ENCODE results near the gene TBL3.
"Not testable (repeated sequence)": the region's sequence is repeated elsewhere in the genome, so short reads cannot be mapped to it uniquely, and the experiment has no call there.

The TBL3 gene

GRCh38 chr16:1942810-1943726, 28.8 kb upstream of the TBL3 start, which contains the start of gene MSRB1:
TSS of gene MSRB1 (minus strand) at chr16:1943199. CDS start at chr16:1943156, 43 bp downstream.
- peak; percentile 98 for DNase-seq (ENCODE audit: low spot score)

- no peak for DNase-seq (ENCODE audit: low spot score)
These were observed 27.1 kb upstream of the TBL3 start for GRCh38 chr16:1944612-1945199.

GRCh38 chr16:1945559-1946391, 26.1 kb upstream of the TBL3 start:
- no peak for DNase-seq (ENCODE audit: low spot score)

- DNase-seq (ENCODE audit: low spot score), result no peak
These were observed 25.1 kb upstream of the TBL3 start for GRCh38 chr16:1946495-1947368.

- DNase-seq (ENCODE audit: low spot score), result no peak
These were observed 24.5 kb upstream of the TBL3 start for GRCh38 chr16:1947369-1947670.

GRCh38 chr16:1949507-1949906, 22.3 kb upstream of the TBL3 start:
- DNase-seq (ENCODE audit: low spot score), result no peak

GRCh38 chr16:1950047-1950446, 21.8 kb upstream of the TBL3 start:
- no peak for DNase-seq (ENCODE audit: low spot score)

GRCh38 chr16:1950559-1950958, 21.3 kb upstream of the TBL3 start:
- no peak for DNase-seq (ENCODE audit: low spot score)

- no peak for DNase-seq (ENCODE audit: low spot score)
These were observed 18.1 kb upstream of the TBL3 start for GRCh38 chr16:1953734-1954133.

GRCh38 chr16:1957434-1958142, 14.3 kb upstream of the TBL3 start:
- not testable (repeated sequence) for DNase-seq (ENCODE audit: low spot score)

- DNase-seq (ENCODE audit: low spot score), result not testable (repeated sequence)
These were observed 13.7 kb upstream of the TBL3 start for GRCh38 chr16:1958143-1958491.

- no peak for DNase-seq (ENCODE audit: low spot score)
These were observed 13.1 kb upstream of the TBL3 start for GRCh38 chr16:1958715-1959268.

- peak; percentile 86 for DNase-seq (ENCODE audit: low spot score)
These were observed 12.4 kb upstream of the TBL3 start, which contains the start of gene NDUFB10 for GRCh38 chr16:1959269-1960039. TSS of gene NDUFB10 (plus strand) at chr16:1959538. CDS start at chr16:1959625, 87 bp downstream.

GRCh38 chr16:1960665-1961630, 10.9 kb upstream of the TBL3 start:
- no peak for DNase-seq (ENCODE audit: low spot score)

- DNase-seq (ENCODE audit: low spot score), result no peak
These were observed 10.2 kb upstream of the TBL3 start for GRCh38 chr16:1961651-1962067.

GRCh38 chr16:1962161-1963153, 9.4 kb upstream of the TBL3 start:
- DNase-seq (ENCODE audit: low spot score), result not testable (repeated sequence)

- DNase-seq (ENCODE audit: low spot score), result no peak
These were observed 7.9 kb upstream of the TBL3 start for GRCh38 chr16:1963806-1964505.
